PC-9 (cell line): ENCODE results near the gene LRRC55.

Source experiments
- EZH2 ChIP-seq: fragments of 200-600 bp; sonication (generic); IDR thresholded peaks from 2 replicates; pipeline ENCODE4 v1.8.0; 2017; ENCODE audit warnings: antibody characterized with exemption, low read depth
- TF ChIP-seq, protein P1 (sequence below): fragments of 200-600 bp; sonication (generic); conservative IDR thresholded peaks from 2 replicates; pipeline ENCODE4 v1.6.1; 2017; ENCODE audit warnings: mixed run types, antibody characterized with exemption, mild to moderate bottlenecking, moderate library complexity

DNA sequence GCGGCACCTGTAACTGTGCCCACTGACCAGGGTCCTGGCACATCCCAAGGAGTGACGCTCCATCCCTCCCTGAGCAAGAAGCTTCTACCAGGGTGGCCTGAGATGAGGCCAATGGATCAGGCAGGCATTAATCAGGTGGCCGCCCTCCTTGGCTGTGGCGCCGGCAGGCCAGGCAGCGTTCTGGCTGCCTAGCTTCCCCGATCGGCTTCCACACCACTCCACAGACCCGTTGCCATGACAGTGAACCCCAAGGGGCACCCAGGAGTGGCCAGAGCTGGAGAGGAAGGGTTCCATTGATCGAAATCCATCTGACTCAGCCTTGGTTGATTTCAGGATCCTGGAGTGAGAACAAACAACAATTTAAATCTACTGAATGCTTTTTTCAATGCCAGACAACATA is 20.5 kb downstream of the LRRC55 start:
- TF ChIP-seq, protein P1, sequence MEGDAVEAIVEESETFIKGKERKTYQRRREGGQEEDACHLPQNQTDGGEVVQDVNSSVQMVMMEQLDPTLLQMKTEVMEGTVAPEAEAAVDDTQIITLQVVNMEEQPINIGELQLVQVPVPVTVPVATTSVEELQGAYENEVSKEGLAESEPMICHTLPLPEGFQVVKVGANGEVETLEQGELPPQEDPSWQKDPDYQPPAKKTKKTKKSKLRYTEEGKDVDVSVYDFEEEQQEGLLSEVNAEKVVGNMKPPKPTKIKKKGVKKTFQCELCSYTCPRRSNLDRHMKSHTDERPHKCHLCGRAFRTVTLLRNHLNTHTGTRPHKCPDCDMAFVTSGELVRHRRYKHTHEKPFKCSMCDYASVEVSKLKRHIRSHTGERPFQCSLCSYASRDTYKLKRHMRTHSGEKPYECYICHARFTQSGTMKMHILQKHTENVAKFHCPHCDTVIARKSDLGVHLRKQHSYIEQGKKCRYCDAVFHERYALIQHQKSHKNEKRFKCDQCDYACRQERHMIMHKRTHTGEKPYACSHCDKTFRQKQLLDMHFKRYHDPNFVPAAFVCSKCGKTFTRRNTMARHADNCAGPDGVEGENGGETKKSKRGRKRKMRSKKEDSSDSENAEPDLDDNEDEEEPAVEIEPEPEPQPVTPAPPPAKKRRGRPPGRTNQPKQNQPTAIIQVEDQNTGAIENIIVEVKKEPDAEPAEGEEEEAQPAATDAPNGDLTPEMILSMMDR, result no peak
- no peak for TF ChIP-seq EZH2
